ENCODE measurements around the gene PALLD. TPM values are rescaled to one million over a fixed set of nuclear protein-coding genes. Genes with fewer than 3 reads are reported as not detected.
A peak's percentile ranks its signal among the peaks of the same experiment; 100 is the strongest.

PALLD gene
- total RNA-seq, 1 donor from 2014 or later, result 45.6 TPM

DNA sequence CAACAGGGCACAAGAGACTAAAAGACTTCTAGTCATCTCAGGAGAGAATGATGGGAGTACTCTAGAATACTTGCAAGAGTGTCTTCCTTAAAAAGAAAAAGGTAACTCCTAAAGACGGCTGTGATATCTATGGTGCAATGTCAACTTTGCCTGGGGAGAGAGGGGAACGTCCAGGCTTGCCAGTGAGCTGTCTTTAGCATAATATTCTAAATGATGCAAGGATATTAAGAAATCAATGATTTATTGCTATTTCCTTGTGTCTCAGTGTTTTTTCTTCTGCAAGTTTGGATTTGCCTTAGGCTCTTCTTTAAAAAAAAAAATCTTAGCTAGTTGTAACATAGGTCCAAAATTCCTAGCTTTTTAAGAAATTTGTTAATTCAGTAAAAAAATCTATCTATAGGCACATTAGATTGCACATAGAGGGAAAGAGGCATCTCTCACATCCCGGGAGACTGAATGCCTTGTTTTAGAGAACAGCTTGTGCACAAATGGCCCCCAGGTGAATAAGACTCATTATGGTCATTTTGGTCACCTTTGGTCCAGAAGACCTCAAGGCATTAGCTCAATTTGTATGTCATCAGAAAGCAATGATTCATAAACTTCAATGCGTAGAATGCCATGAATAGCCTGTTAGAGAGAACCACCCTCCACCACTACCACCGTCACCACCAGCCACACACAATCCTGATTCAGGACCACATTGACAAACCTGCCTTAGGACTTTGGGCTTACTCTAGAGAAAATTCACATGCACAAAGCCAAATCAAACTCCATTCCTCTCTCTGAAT, 104.1 kb downstream of the PALLD start:
- H3K4me3 ChIP-seq (ENCODE audit: low read depth, low read length), result no peak overlapping the region
- TF ChIP-seq, protein P1, sequence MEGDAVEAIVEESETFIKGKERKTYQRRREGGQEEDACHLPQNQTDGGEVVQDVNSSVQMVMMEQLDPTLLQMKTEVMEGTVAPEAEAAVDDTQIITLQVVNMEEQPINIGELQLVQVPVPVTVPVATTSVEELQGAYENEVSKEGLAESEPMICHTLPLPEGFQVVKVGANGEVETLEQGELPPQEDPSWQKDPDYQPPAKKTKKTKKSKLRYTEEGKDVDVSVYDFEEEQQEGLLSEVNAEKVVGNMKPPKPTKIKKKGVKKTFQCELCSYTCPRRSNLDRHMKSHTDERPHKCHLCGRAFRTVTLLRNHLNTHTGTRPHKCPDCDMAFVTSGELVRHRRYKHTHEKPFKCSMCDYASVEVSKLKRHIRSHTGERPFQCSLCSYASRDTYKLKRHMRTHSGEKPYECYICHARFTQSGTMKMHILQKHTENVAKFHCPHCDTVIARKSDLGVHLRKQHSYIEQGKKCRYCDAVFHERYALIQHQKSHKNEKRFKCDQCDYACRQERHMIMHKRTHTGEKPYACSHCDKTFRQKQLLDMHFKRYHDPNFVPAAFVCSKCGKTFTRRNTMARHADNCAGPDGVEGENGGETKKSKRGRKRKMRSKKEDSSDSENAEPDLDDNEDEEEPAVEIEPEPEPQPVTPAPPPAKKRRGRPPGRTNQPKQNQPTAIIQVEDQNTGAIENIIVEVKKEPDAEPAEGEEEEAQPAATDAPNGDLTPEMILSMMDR (conservative IDR thresholded peaks at IDR 0.05; ENCODE audit: low read depth, low read length), result no peak
- no peak for DNase-seq (ENCODE audit: low read depth)

DNA sequence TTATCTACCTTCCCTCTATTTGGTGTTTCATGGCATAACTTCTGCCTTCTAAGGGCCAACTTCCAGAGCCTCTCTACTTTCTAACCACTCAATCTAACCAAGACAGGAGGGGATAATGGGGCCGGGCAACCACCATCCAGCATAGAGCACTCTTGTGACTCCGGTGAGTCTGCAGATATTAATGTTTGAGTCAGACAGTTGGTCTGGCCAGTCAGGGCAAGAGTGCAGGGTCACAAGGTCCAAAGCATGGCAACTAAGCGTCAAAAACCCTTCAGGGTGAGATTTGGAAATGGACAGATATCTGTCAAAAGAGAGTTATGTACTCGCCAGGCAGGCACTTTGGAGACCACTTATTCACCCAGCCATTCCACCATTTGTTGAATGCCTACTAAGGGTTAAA, 105.0 kb downstream of the PALLD start:
- TF ChIP-seq, protein P1 (conservative IDR thresholded peaks at IDR 0.05; ENCODE audit: low read depth, low read length), result no peak
- no peak for DNase-seq (ENCODE audit: low read depth)
- no peak overlapping the region for H3K4me3 ChIP-seq (ENCODE audit: low read depth, low read length)

DNA sequence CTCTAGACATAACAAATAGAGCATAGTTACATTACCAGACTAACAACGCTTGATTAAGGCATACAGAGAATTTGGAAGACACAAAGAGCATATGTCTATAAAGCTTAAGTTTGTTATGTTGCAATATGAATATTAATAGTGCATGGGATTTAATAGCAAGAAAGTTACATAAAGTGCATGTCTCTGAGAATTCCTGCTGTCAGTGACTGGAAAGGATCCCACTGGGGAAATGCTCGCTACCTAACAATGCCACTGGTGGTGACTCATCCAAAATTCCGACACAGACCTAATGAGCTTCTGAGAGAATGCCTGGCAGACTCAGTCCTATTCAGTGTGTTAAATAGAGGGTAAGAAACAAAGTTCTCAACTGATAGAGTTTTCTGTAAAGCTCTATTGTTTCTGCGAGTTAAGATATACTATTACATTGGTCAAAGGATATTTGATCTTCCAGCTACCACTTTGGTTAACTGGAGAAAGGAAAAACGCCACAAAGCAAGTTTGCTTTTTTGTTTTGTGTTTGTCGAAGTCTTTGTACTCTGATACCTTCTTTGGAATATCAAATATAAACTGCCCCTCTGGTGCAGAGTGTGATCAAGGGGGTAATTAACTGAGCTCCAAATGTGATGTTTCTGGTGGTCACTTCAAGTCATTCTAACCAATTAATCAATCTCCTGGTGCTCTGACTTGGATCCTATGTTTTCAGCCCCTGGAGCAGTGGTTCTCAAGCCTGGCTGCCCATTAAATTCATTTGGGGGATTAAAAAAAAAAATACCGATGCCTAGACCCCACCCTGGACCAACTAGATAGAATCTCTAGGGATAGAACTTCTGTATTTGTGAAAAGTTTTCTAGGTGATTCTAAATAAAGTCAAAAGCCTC, 107.9 kb downstream of the PALLD start:
- DNase-seq (ENCODE audit: low read depth), result peak; percentile 79
- no peak overlapping the region for H3K4me3 ChIP-seq (ENCODE audit: low read depth, low read length)
- TF ChIP-seq, protein P1 (conservative IDR thresholded peaks at IDR 0.05; ENCODE audit: low read depth, low read length), result no peak

DNA sequence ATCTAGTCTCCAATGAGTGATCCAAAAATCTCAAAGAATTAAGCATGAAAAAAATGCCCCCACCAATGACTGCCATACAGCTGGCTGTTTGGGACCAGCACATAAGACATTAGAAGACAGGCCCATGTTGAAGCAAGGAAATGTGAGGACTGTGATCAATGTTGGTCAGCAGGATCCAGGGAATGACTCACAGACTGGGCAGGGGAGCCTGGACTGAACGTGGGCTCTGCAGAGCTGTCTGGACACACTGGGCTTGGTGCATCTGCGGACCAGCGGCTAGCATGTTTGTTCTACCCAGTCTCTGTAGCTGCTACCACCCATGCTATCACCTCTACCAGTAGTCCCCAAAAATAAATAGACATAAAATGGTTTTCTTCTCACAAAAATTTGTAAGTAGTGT, 108.6 kb downstream of the PALLD start:
- TF ChIP-seq, protein P1 (conservative IDR thresholded peaks at IDR 0.05; ENCODE audit: low read depth, low read length), result no peak
- no peak overlapping the region for H3K4me3 ChIP-seq (ENCODE audit: low read depth, low read length)
- no peak for DNase-seq (ENCODE audit: low read depth)

DNA sequence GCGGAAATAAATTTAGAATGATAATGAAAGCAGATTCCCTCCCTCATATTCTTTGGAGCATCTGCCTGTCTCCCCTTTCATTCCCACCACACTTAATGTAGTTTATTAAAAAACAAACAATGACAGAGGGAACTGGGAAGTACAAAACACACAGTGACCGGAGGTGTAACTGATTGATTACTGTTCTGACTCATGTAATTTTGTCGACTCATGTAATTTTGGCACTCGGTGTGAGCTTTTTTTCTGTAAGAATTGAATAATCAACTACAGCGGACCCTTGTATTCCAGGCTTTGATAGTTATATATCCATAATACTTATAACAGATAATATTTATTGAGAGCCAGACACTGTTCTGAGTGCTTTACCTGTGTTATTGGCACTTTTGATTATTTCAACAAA, 110.4 kb downstream of the PALLD start:
- no peak for DNase-seq (ENCODE audit: low read depth)
- no peak overlapping the region for H3K4me3 ChIP-seq (ENCODE audit: low read depth, low read length)
- TF ChIP-seq, protein P1 (conservative IDR thresholded peaks at IDR 0.05; ENCODE audit: low read depth, low read length), result no peak

DNA sequence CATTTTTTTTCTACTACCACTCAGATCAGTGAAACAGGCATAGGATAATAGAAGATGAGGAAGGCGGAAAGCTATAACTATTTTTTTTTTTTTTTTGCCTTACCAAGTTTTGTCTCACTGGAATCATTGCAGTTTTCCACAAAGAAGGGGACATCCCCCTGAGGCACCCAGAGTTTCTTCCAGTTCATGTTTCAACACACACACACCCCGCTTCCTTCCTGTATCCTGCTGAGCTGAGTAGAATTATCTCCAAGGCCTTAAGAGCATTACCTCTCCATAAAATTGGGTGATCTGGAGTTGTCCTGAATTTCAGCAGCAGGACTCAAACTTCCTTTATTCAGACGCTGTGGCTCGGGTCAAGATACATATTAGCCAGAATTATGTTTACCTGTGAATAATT, 111.9 kb downstream of the PALLD start:
- H3K4me3 ChIP-seq (ENCODE audit: low read depth, low read length), result no peak overlapping the region
- TF ChIP-seq, protein P1 (conservative IDR thresholded peaks at IDR 0.05; ENCODE audit: low read depth, low read length), result no peak
- DNase-seq (ENCODE audit: low read depth), result no peak

Measured in epithelial cell of proximal tubule (primary cell).